GM10847 (cell line): Measurements from ENCODE around the gene CETN3.

Experiments used
- POLR2A ChIP-seq: IDR thresholded peaks from 2 replicates; pipeline ENCODE4 v1.6.1; 2011; ENCODE audit not compliant: insufficient read length; ENCODE audit errors: extremely low read depth

The CETN3 gene

GRCh38 chr5:90409318-90410177, at the start of gene CETN3:
Gene CETN3 (minus strand): TSS chr5:90409756. CDS start chr5:90409661, 95 bp downstream.
- TF ChIP-seq POLR2A = peak; percentile 89

GRCh38 chr5:90446961-90447360, 37.4 kb upstream of the CETN3 start:
- no peak for TF ChIP-seq POLR2A

GRCh38 chr5:90440644-90441043, 31.1 kb upstream of the CETN3 start:
- no peak for TF ChIP-seq POLR2A

GRCh38 chr5:90438100-90438499, 28.5 kb upstream of the CETN3 start:
- no peak for TF ChIP-seq POLR2A

GRCh38 chr5:90437663-90438062, 28.1 kb upstream of the CETN3 start:
- no peak for TF ChIP-seq POLR2A

- no peak for TF ChIP-seq POLR2A
Measured at GRCh38 chr5:90434116-90434714, 24.7 kb upstream of the CETN3 start.

DNA sequence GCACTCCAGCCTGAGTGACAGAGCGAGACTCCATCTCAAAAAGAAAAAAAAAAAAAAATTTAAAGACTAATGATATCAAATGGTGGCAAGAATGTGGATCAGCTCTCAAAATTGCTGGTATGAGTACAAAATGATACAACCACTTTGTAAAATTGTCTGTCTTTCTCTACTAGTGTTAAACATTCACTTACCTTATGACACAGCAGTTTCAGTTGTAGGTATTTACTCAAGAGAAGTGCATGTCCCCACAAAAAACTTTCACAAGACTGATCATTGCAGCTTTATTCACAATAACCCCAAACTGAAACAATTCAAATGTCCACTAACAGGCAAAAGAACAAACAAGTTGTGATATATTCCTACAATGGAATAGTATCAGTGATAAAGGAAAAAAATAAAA, 14.7 kb upstream of the CETN3 start:
- TF ChIP-seq POLR2A = no peak

DNA sequence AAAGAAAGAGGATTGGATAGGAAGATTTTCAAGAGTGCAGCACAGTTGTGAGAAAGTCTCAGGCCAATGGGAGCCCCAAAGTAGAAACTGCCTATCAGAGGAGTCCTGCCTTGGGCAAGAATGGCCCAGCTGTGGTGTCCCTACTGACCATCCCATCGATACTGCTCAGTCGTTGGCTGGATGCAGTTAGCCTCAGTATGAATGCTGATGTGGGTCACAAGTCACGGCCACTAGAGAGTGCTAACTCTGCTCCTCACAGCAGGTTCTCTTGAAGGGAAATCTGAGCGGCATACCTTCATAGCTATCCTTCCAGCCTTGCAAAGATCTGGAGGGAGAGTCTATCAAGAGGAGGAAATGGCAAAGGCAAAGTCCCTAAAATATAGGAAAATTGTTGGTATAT, 11.6 kb upstream of the CETN3 start:
- no peak for TF ChIP-seq POLR2A

- no peak for TF ChIP-seq POLR2A
Measured at GRCh38 chr5:90418214-90418613, 8.7 kb upstream of the CETN3 start.

DNA sequence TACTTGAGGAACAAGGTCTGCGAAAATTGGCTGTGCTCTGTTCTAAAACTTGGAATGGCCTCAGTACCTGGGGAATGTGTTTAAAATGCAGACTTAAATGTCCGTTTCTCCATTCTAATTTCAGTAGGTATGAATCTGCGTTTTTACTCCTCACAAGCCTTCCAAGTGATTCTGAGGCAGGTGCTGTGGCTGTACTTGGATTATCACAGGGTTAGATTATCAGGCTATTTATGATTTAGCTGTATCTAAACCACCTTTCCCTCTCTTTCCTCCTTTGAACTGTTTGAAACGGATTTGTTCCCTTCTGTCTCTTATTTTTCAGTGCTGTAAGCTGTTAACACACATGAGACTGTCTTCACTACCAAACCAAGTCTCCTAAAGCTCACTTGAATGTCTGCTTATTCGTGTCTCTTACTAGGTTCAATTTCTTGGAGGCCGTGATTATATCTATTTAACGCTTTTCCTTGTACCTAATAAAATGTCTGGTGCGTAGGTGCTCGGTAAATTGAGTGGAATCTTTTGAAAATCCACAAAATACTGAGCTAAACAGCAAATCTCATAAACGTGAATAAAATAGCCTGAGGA, 714 bp upstream of the CETN3 start:
- no peak for TF ChIP-seq POLR2A

DNA sequence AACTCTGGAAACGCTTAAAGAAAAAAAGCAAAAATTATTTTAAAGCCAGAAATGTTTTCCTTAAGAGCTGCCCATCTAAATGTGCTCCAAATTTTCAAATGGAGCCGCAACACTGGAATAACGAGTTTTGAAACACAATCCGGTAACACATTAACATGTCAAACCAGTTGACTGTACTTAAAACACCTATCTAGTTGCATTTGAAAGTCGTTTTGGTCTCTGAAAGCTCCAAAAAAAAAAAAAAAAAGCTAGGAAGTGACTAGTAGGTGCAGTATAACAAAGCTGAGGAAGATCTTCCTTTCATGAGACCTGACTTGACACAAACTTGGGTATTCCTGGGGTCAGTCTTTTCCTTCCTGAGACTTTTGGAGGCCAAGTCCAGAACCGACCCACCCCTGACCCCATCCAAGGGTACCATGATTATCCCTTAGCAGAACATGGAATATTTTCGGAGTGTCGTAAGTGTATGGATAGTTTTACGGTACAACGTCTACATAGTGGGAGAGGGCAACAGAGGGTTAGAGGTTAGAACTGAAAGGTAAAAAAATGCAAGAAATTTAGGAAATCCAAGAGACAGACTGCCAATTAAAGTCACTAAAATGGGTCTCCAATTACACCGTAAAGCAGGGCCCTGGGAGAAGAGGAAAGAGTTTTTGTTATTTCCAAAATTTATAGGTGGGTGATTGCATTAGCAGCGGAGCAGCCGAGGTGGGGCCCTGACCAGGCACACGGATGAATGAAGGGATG, 812 bp downstream of the CETN3 start:
- TF ChIP-seq POLR2A = peak; percentile 80

- no peak for TF ChIP-seq POLR2A
Measured at GRCh38 chr5:90406466-90406865, 3.1 kb downstream of the CETN3 start.

GRCh38 chr5:90402521-90403255, 6.9 kb downstream of the CETN3 start:
- no peak for TF ChIP-seq POLR2A

GRCh38 chr5:90399251-90399650, 10.3 kb downstream of the CETN3 start:
- TF ChIP-seq POLR2A = no peak

DNA sequence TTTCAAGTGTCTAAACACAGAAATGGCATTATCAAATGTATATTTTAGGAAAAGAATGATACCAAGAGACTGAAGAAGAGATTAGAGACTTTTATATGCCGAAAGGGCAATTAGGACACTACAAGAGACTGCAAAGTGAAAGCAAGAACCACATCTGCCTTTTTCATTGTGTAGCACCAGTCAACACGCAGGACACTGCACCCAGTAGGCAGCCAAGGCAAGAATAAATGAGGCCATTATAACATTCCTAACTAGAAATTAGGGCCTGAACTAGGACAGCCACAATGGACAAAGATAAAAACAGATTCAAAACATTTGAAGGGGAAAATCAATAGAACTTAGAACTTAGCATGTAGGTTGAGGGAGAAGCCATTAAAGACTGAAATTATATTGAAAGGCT, 10.8 kb downstream of the CETN3 start:
- TF ChIP-seq POLR2A = no peak
